ENCODE data around the gene WDR27.

DNA sequence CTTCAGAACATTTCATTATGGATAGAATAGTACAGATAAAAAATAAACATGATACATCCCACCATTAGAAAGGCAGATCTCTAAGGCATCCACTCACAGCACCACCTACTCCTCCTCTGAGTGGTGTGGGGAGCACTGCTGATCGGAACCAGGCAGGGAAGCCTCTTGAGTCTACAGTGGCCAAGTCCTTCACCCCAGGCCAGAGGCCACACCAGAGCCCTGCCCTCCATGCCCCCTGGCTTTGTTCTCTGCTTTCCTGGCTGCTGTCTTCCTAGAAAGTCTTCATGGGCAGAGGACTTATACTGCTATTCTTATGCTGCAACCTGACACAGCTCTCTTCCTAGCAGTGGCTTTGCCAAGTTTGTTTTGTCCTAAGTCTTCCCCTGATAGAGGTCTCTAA lies 246.4 kb downstream of the WDR27 start:
- TF ChIP-seq CTCF (IDR thresholded peaks at IDR 0.05) (no peak), EP300 (IDR thresholded peaks at IDR 0.05) (no peak), POLR2A (IDR thresholded peaks at IDR 0.05) (no peak)
